Peyer's patch (tissue), 4 donors: ENCODE data around the gene OR4D1. TPM values are rescaled to one million over a fixed set of nuclear protein-coding genes. Genes with fewer than 3 reads are reported as not detected.

Experiments
- DNase-seq, 3 donors: peaks; one replicate each; pipeline ENCODE4 v3.0.0-alpha.2; 2017 to 2019
- H3K27ac ChIP-seq, 4 donors: fragments of 200-600 bp; sonication (generic); one replicate each; pipeline ENCODE4 v1.5.1; 2016 to 2019
- H3K27me3 ChIP-seq, 2 donors: fragments of 200-600 bp; sonication (generic); one replicate each; pipeline ENCODE4 v1.5.1; 2019
- H3K36me3 ChIP-seq, 3 donors: fragments of 200-600 bp; sonication (generic); one replicate each; pipeline ENCODE4 v1.5.1; 2016 to 2019
- H3K4me1 ChIP-seq, 4 donors: fragments of 200-600 bp; sonication (generic); one replicate each; pipeline ENCODE4 v1.5.1; 2016 to 2019
- H3K4me3 ChIP-seq, 4 donors: fragments of 200-600 bp; sonication (generic); 1 replicate in 3 of 4; 2 replicates in 1 of 4; pipeline ENCODE4 v1.5.1; 2016 to 2019; ENCODE audit warnings: mild to moderate bottlenecking in 1 of 4
- H3K9me3 ChIP-seq, 4 donors: fragments of 200-600 bp; sonication (generic); one replicate each; pipeline ENCODE4 v1.5.1; 2016 to 2019; ENCODE audit warnings: mild to moderate bottlenecking in 1 of 4
- POLR2A ChIP-seq, 2 donors: fragments of 450-650 bp; IDR thresholded peaks; one replicate each; pipeline ENCODE4 v1.5.1; 2017; ENCODE audit warnings: antibody characterized with exemption in 2 of 2, mild to moderate bottlenecking in 2 of 2, moderate library complexity in 2 of 2
- total RNA-seq, 4 donors: library from RNA; depleted of rRNA; stranded (reverse); fragments of >200 nt; gene quantifications; one replicate each; pipeline ENCODE4 v1.1.0, GENCODE V29; 2016
- TF ChIP-seq, protein P1 (sequence below), 6 experiments: fragments of 450-650 bp in 4 of 6; fragments of 200-600 bp in 2 of 6; sonication (generic) in 1 of 6; IDR thresholded peaks; one replicate each; pipeline ENCODE4 v1.5.1; 2017 to 2019; ENCODE audit warnings: antibody characterized with exemption in 6 of 6, mild to moderate bottlenecking in 3 of 6, moderate library complexity in 1 of 6

The OR4D1 gene
- total RNA-seq, 4 donors from 2014 or later: not detected

DNA sequence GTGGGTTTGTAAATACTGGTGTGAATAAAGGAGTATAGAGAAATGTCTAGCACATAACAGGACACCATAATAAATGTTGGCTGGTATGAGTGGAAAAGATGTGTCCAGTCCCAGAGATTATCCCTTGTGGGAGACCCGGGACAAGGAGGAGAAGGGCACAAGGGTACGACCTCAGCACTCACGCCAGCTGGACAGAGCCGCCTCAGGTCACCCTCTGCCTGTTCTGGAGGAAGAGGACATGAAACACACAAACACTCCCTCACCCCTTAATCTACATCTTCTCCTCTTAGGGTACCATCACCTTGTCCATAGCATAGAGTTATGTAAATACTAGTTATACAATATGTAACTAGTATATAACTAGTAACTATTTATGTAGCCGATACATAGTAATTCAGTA is 38.2 kb upstream of the OR4D1 start:
- TF ChIP-seq, protein P1, sequence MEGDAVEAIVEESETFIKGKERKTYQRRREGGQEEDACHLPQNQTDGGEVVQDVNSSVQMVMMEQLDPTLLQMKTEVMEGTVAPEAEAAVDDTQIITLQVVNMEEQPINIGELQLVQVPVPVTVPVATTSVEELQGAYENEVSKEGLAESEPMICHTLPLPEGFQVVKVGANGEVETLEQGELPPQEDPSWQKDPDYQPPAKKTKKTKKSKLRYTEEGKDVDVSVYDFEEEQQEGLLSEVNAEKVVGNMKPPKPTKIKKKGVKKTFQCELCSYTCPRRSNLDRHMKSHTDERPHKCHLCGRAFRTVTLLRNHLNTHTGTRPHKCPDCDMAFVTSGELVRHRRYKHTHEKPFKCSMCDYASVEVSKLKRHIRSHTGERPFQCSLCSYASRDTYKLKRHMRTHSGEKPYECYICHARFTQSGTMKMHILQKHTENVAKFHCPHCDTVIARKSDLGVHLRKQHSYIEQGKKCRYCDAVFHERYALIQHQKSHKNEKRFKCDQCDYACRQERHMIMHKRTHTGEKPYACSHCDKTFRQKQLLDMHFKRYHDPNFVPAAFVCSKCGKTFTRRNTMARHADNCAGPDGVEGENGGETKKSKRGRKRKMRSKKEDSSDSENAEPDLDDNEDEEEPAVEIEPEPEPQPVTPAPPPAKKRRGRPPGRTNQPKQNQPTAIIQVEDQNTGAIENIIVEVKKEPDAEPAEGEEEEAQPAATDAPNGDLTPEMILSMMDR (IDR thresholded peaks at IDR 0.05): no peak
- Histone ChIP-seq H3K27me3 (no peaks in the 10 kb centered on the region), H3K9me3 (no peaks in the 10 kb centered on the region)

DNA sequence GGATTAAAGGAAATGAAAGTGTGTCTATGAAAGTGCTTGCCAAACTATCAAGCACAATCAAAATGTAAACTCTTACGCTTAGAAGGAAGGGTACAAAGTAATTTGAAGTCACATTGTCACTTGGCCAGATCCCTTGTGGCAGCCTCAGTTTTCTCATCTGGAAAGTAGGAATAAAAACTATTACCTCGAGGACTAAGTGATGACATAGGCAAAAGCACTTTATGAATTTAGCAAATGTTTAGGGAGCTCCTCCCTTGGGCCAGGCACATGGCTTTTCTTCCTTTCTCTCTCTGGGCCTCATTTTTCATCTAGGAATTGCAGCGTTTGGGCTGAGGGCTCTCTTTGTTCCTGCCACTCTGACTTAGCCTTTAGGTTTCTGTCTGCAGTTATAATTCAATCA is 36.5 kb upstream of the OR4D1 start:
- Histone ChIP-seq H3K4me3 (no peak overlapping the region), H3K27ac (no peak overlapping the region), H3K27me3 (no peaks in the 10 kb centered on the region), H3K9me3 (no peaks in the 10 kb centered on the region), H3K4me1 (no peaks in the 10 kb centered on the region), H3K36me3 (no peaks in the 10 kb centered on the region)
- DNase-seq: no peak
- TF ChIP-seq POLR2A (IDR thresholded peaks at IDR 0.05): no peak
- TF ChIP-seq, protein P1 (IDR thresholded peaks at IDR 0.05): no peak

More for the DNA sequence above, 38.2 kb upstream of the OR4D1 start:
- Histone ChIP-seq H3K4me3 (no peak overlapping the region), H3K36me3 (no peaks in the 10 kb centered on the region), H3K27ac (no peak overlapping the region), H3K4me1 (no peaks in the 10 kb centered on the region)
- no peak for DNase-seq

DNA sequence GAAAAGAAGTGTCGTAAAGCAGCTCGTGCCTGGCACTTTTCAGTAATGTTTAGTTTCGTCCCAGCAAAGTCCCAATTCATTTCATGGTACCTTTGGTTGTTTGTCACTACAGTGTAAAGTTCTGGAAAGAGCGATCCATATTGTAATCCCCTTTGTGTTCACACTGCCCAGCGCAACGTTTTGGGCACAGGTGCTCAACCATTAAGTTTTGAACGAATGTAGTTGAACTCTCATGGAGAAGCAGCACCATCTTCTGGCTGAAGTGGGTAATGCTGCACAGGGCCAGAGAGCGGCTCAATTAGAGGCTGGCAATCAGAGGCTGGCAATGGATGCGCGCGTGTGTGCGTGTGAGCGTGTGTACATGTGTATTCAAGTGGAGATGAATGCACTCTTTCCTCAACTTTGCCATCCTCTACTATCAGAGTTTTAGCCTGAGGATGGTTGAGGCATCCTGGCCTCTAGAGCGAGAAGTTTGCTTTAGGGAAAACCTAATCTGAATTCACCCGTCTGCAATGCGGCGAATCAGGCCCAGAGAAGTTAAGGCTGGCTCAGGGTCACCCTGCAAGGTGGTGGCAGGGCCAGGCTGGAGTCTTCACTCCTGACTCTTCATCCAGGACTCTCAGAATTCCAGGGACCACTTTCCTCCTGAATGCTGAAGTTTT is 35.1 kb upstream of the OR4D1 start:
- TF ChIP-seq, protein P1 (IDR thresholded peaks at IDR 0.05): peak; percentile 85 to 97 (median 94)
- no peak for TF ChIP-seq POLR2A (IDR thresholded peaks at IDR 0.05)
- no peaks in the 10 kb centered on the region for H3K9me3 ChIP-seq
- H3K4me1 ChIP-seq: no peaks in the 10 kb centered on the region
- H3K27me3 ChIP-seq: no peaks in the 10 kb centered on the region
- peak; percentile 78 to 94 (median 82) for DNase-seq
- H3K4me3 ChIP-seq: no peak overlapping the region
- H3K27ac ChIP-seq: no peak overlapping the region
- no peaks in the 10 kb centered on the region for H3K36me3 ChIP-seq

DNA sequence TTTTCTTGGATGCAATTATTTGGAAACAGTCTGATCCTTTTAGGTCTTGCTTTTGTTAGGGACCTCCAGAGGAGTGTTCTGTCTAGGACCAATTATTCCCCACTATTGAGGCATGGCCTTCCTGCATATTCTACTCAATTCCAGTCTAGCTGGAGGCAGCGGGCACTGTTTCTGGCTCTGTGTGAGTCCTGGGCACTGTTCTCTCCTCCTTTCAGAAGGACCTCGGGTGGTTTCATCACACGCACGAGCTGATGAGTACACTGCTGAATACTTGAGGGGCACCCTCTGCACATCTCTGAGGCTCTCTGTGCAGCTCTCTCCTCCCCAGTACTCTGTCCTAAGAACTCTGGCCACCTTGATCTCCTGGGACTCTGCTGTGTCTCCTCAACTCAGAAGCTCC is 34.2 kb upstream of the OR4D1 start:
- Histone ChIP-seq H3K27me3 (no peaks in the 10 kb centered on the region), H3K4me3 (no peak overlapping the region), H3K27ac (no peak overlapping the region), H3K36me3 (no peaks in the 10 kb centered on the region), H3K4me1 (no peaks in the 10 kb centered on the region), H3K9me3 (no peaks in the 10 kb centered on the region)
- DNase-seq: no peak
- TF ChIP-seq, protein P1 (IDR thresholded peaks at IDR 0.05): no peak
- no peak for TF ChIP-seq POLR2A (IDR thresholded peaks at IDR 0.05)

DNA sequence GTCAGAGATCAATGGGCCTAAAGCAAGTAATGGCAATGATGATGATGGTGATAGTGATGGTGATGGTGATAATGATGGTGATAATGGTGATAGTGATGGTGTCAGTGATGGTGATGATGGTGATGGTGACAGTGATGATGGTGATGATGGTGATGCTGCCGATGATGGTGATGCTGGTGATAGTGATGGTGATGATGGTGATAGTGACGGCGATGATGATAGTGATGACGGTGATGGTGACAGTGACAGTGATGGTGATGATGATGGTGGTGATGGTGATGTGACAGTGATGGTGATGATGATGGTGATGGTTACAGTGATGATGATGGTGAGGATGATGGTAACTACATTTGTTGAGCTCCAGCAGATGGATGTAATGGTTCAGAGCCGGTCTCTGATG is 30.8 kb upstream of the OR4D1 start:
- H3K27ac ChIP-seq: no peak overlapping the region
- no peaks in the 10 kb centered on the region for H3K9me3 ChIP-seq
- no peaks in the 10 kb centered on the region for H3K36me3 ChIP-seq
- TF ChIP-seq, protein P1 (IDR thresholded peaks at IDR 0.05): no peak
- TF ChIP-seq POLR2A (IDR thresholded peaks at IDR 0.05): no peak
- no peaks in the 10 kb centered on the region for H3K27me3 ChIP-seq
- H3K4me3 ChIP-seq: no peak overlapping the region
- H3K4me1 ChIP-seq: no peaks in the 10 kb centered on the region
- DNase-seq: no peak

DNA sequence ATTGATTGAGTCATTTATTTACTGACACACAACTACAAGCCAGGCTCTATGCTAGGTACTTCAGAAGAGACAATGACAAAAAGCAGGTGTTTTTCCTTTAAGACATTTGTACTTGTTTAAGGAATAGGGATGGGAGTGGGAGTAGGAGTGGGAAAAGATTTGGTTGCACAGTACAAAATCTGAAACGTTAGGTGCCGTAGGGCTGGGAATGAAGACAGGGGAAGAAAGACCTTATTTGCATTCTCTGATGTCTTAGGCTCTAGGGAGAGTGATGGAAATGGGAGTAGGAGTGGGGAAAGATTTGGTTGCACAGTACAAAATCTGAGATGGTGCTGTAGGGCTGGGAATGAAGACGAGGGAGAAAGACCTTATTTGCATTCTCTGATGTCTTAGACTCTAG is 28.7 kb upstream of the OR4D1 start:
- Histone ChIP-seq H3K4me3 (no peak overlapping the region), H3K27me3 (no peaks in the 10 kb centered on the region), H3K4me1 (no peaks in the 10 kb centered on the region), H3K36me3 (no peaks in the 10 kb centered on the region), H3K27ac (no peak overlapping the region), H3K9me3 (no peaks in the 10 kb centered on the region)
- TF ChIP-seq, protein P1 (IDR thresholded peaks at IDR 0.05): no peak
- no peak for TF ChIP-seq POLR2A (IDR thresholded peaks at IDR 0.05)
- no peak for DNase-seq
